RPMI7951 (cell line): ENCODE data around the gene MMP28. TPM values are rescaled to one million over a fixed set of nuclear protein-coding genes. Genes with fewer than 3 reads are reported as not detected.

Experiments used
- DNase-seq: peaks from one replicate; pipeline ENCODE4 v3.0.0-alpha.2; 2012; ENCODE audit warnings: low read depth
- total RNA-seq: library from RNA; depleted of rRNA; stranded (reverse); fragments of >200 nt; shearing (Covaris generic); gene quantifications from 2 replicates; pipeline ENCODE4 v1.2.3, GENCODE V29; 2014

Gene MMP28
- total RNA-seq, 1 experiment from 2014 or later = not detected

DNA sequence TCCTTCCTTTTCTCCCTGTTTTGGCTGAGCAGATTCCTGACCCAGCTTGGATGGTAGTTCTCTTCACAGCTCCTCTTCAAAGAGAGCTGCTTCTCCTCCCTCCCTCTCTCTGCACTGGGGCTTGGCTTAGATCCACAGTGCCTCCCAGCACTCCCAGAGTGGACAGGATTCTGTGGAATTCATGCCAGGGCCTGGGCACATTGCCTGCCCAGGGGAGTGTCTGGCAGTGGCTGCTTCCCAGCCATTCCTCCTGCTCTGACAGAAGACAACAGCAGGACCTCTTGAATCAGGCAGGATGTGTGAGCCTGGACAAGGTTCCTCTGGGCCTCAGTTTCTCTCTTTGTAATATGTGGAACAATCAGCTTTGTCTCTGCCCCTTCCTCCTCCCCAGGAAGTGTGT is 4.5 kb upstream of the MMP28 start:
- peak; percentile 78 for DNase-seq

- DNase-seq = no peak
Observed at GRCh38 chr17:35797918-35798317, 2.5 kb upstream of the MMP28 start.

GRCh38 chr17:35797370-35797769 is 1.9 kb upstream of the MMP28 start:
- DNase-seq = no peak

DNA sequence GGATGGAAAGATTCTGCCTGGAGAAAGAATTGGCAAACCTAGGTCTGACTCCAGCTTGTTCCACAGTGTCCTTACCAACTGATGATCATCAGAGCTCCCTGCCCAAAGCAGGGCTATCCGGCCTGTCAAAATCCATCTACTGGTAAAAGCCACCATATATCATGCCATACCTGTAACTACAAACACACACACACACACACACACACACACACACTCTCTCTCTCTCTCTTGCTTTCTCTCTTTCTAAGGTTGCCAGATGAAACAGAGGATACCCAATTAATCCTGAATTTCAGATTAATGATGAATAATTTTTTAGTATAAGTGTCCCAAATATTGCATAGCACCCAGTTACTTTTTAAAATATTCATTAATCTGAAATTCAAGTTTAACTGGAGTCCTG is 1.5 kb upstream of the MMP28 start:
- no peak for DNase-seq

DNA sequence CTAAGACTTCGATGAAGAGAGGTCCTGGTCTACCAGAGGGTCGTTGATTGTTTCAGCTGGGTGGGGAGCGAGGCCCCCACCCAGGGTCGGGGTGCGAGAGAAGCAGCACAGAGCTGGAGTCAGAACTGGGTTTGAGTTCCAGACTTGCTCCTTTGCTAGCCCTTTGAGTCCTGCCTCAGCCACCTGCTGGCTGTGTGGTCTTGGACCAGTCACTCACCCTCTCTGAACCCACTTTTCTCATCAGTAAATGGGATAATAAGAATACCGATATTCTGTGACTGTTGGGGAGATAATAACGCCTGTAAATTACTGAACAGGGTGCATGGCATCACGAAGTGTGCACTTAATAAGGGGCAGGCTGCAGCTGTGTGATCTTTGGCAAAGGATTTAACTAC is 427 bp upstream of the MMP28 start:
- no peak for DNase-seq

DNA sequence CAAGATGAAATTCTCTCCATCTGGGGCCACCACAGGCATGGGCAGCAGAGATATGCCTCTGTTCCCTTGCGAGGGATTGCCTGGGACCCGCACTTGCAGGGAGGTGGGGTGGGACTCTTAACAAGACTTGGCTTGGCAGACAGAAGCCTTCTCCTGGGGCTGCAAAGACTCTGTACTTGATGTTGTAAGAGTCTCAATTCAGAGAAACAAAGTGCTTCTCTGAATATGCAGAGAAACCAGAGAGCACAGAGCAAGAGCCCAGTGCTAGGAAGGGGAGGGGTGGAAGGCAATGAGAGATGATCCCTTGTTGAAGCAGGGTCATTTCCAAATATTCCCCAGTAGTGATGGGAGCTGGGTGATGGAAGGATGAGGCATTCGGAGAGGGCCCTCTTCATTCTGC is 2.2 kb downstream of the MMP28 start:
- DNase-seq = no peak

- no peak for DNase-seq
Observed at GRCh38 chr17:35791681-35792350, 3.6 kb downstream of the MMP28 start.

DNA sequence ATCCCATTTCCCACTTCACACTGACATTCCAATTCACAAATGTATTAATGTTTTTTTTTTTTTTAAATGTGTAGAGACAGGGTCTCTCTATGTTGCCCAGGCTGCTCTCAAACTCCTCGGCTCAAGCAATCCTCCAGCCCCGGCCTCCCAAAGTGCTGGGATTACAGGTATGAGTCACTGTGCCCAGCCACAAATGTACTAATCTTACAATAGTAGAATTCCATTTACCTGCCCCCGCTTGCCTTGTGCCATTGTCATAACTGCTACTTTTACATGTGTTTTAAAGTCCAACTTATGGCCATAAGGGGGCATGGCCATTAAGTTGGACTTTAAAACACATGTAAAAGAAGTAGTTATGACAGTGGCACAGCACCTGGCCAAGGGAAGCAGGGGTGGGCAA is 4.6 kb downstream of the MMP28 start:
- DNase-seq = no peak

DNA sequence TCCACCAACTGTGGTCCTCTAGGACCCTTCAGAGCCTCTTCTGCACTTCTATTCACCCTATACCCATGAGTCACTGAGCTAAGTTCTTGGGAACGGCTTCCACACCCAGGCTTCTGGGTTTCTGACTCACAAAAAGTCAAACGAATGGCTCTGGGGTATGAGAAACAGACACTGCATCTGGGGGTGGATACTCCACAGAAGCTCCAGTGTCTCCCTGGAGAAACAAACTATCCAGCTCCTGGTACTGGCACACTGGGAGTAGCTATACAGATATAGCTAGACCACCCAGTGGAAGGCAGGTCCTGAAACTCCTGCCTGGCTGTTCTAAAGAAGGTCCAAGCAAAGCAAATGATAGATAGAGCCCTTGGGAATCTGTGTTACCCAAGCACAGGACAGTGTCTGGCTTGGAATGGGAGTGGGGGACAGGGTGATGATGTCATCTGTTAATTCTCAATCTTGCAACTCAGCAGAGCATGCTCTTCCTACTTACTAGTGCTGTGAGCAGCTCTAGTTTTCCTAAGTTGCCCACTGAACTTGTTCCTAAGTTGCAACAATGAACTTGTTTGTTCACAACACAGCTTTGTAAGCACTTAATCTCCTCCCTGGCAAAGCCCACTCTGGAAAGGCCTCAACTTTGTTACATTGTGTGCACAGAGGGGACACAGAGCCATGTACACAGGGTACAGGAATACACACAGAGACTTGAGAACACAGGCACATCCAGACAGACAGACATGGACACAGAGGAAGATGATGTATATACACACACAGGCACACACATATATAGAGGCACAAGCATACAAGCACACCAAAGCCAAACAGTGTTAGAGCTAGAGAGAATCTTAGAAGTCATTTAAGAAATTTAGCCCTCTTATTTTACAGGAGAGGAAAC is 6.7 kb downstream of the MMP28 start:
- DNase-seq = peak; percentile 80

- no peak for DNase-seq
Observed at GRCh38 chr17:35786941-35787432, 8.5 kb downstream of the MMP28 start.

DNA sequence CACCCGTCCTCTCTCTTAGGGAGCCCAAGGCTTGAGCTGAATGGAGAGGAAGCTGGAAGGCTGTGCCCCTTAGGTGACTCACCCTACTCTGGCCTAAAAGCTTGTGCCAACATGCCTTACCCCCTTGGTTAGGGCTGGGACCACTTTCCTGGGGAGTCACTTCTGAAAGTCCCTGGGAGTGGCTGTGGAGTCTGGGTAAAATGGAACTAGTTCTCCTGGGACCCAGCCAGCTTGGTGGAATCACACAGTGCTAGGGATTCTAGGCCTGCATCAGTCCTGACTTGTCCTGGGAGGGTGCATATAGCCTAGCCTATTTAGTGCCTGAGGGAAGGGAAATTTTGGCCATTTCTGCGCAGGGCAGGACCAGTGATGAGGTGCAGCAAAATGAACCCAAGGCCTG is 10.5 kb downstream of the MMP28 start:
- no peak for DNase-seq

DNA sequence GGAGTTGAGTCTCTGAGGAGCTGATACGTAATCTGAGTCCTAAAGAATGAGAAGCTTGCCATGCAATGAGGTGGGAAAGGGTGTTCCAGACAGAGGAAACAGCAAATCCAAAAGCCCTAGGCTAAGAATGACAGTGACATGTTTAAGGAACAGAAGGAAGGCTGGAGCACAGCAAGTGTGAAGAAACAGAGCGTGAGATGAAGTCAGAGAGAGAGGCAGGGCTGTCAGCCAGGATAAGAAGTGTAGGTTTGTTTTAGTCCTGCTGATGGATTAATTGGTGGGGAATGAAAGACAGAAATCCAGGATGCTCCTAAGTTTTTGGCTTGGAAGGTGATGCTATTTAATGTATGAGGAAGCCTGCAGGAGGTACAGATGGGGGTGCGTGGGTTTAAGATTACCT is 14.5 kb downstream of the MMP28 start:
- no peak for DNase-seq

- no peak for DNase-seq
Observed at GRCh38 chr17:35778641-35779196, 16.7 kb downstream of the MMP28 start.

DNA sequence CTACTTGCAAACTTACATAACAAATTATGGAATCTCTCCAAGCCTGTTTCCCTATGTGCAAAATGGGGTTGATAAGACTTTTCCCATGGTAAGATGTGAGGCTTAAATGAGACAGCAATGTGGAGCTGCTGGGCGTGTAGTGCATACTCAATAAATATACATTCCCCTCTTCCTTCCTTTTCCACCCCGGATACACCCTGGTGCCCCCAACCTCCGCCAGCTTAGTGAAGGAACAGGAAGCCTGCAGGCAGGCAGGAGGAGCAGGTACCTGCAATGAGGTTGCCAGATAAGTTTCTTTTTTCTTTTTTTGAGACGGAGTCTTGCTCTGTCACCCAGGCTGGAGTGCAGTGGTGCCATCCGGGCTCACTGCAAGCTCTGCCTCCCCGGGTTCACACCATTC is 19.9 kb downstream of the MMP28 start:
- DNase-seq = no peak

- no peak for DNase-seq
Observed at GRCh38 chr17:35775039-35775438, 20.4 kb downstream of the MMP28 start.

DNA sequence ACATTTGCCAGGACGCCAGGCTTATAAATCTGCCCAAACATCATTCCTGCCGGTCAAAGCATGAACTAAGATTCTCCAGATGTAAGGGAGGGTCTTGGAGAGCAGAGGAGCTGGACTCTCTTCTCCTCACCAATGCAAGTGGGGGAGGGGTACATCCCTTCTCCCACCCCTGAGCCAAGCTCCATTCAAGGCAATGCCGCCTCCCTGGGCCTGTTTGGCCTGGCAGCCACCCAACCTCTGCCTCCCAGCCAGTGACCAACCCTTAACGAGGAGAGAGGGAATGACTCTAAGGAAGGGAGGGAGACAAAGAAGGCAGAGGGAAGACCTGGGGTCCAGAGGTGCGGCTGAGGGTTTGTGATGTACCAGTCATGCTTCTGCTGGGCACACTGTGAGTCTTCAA is 20.9 kb downstream of the MMP28 start:
- DNase-seq = no peak

- DNase-seq = no peak
Observed at GRCh38 chr17:35773679-35774425, 21.6 kb downstream of the MMP28 start.

DNA sequence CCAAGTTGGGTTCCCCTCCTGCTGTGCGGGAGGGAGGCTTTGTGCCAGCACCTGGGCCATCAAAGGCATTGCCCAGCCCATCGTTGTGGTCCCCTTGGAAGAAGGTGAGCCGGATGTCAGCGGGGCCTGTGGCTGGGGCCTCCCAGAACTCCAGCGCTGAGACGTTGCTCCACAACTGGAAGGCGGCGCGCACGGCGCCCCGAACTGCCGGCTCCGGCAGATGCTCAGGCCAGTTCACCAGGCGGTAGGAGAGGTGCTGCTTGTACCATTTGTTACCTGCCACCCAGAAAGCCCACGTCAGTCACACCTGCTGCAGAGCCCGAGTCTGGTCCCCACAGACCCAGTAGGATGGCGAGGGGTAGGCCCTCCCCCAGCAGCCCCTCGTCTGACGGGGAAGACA is 22.3 kb downstream of the MMP28 start:
- DNase-seq = no peak

DNA sequence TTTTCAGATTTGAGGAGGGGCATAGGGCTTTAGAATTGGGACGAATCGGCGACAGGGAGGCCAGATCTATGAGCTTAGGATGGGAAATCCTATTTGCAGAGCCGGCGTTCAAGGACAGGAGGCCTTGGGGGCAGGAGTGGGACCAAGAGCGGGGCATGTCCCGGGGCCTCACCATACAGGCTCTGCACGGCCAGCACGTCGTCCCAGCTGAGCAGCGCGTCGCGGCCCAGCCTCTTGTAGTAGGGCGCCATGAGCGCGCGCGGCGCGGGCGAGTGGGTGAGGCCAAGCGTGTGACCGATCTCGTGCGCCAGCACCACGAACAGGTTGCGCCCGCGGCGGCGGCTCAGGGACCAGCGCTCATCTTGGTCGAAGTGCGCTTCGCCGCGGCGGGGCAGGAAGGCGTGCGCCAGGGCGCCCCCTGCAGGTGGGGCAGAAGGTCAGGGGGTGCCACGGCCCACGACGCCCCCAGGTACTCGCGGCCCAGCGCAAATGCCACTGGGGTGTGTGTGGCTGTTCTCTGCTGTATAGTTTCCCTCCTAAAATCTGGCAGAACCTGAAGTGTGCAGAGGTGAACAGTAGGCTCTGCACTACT is 25.4 kb downstream of the MMP28 start:
- no peak for DNase-seq

DNA sequence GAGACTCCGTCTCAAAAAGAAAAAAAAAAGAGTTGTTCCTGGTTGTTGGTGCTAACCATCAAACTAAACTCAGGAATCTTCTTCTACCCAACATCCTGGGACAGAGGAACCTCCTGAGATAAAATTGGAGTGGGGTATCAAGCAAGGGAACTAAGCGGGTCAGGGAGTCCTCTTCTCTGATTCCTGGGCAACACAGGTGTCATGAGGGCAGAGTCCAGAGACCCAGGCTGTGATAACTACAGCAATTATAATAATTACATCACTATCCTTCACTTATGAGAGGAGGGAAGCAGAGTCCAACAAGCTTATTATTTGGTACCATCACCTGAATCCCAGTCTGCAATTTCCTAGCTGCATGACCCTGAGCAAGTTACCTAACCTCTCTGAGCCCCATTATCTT is 26.6 kb downstream of the MMP28 start:
- no peak for DNase-seq

GRCh38 chr17:35766903-35767510 is 28.4 kb downstream of the MMP28 start:
- DNase-seq = no peak
